HepG2 (cell line): Measurements from ENCODE around the gene JAG1. TPM values are rescaled to one million over a fixed set of nuclear protein-coding genes. Genes with fewer than 3 reads are reported as not detected.

Source experiments
- BRCA1 ChIP-seq: sonication (generic); formaldehyde crosslinking; IDR thresholded peaks from 2 replicates; pipeline ENCODE4 v1.4.0; 2020; ENCODE audit warnings: missing genetic modification reagents
- CBX1 ChIP-seq: IDR thresholded peaks from one replicate; pipeline ENCODE4 v1.6.1; 2016; ENCODE audit warnings: antibody characterized with exemption, low read depth
- ISL2 ChIP-seq: sonication (generic); formaldehyde crosslinking; IDR thresholded peaks from 2 replicates; pipeline ENCODE4 v1.5.0; 2020; ENCODE audit warnings: missing genetic modification reagents
- NBN ChIP-seq: fragments of 450-650 bp; conservative IDR thresholded peaks from 2 replicates; pipeline ENCODE4 v1.6.1; 2017
- RFX3 ChIP-seq: IDR thresholded peaks from 2 replicates; pipeline ENCODE4 v1.6.1; 2016; ENCODE audit warnings: missing biosample characterization, missing genetic modification reagents
- SATB2 ChIP-seq: sonication (generic); formaldehyde crosslinking; IDR thresholded peaks from 2 replicates; pipeline ENCODE4 v1.5.0; 2020; ENCODE audit warnings: missing genetic modification reagents
- SMARCC2 ChIP-seq: fragments of 450-650 bp; IDR thresholded peaks from 2 replicates; pipeline ENCODE4 v1.6.1; 2017; ENCODE audit warnings: antibody characterized with exemption, mild to moderate bottlenecking
- ZFP41 ChIP-seq: sonication (generic); formaldehyde crosslinking; IDR thresholded peaks from 2 replicates; pipeline ENCODE4 v1.4.0; 2020; ENCODE audit warnings: mild to moderate bottlenecking, missing genetic modification reagents, borderline replicate concordance
- ZIK1 ChIP-seq: sonication (generic); formaldehyde crosslinking; IDR thresholded peaks from 2 replicates; pipeline ENCODE4 v1.5.0; 2020; ENCODE audit warnings: mild to moderate bottlenecking, low read depth, missing genetic modification reagents, borderline replicate concordance
- ZKSCAN1 ChIP-seq: fragments of 150-350 bp; IDR thresholded peaks from 2 replicates; pipeline ENCODE4 v1.6.1; 2014; ENCODE audit warnings: low read length
- ZNF101 ChIP-seq: sonication (generic); formaldehyde crosslinking; IDR thresholded peaks from 2 replicates; pipeline ENCODE4 v1.4.0; 2020; ENCODE audit warnings: mild to moderate bottlenecking, low read depth, missing genetic modification reagents, borderline replicate concordance
- ZNF264 ChIP-seq: sonication (generic); formaldehyde crosslinking; IDR thresholded peaks from 2 replicates; pipeline ENCODE4 v1.4.0; 2020; ENCODE audit warnings: missing genetic modification reagents
- ZNF33B ChIP-seq: sonication (generic); formaldehyde crosslinking; IDR thresholded peaks from 2 replicates; pipeline ENCODE4 v1.5.1; 2020; ENCODE audit warnings: mild to moderate bottlenecking, missing genetic modification reagents
- ZNF569 ChIP-seq: sonication (generic); formaldehyde crosslinking; IDR thresholded peaks from 2 replicates; pipeline ENCODE4 v1.5.0; 2020; ENCODE audit warnings: mild to moderate bottlenecking, missing genetic modification reagents, moderate library complexity, borderline replicate concordance
- ZNF780A ChIP-seq: sonication (generic); formaldehyde crosslinking; IDR thresholded peaks from 2 replicates; pipeline ENCODE4 v1.8.0; 2022; ENCODE audit warnings: mild to moderate bottlenecking, missing genetic modification reagents, moderate library complexity
- polyA plus RNA-seq, 8 experiments: library from polyadenylated mRNA; depleted of rRNA in 3 of 8; stranded (reverse) in 7 of 8; unstranded in 1 of 8; fragments of >200 nt; fragmentation: Illumina TruSeq in 4 of 8; extraction: Trizol in 4 of 8; gene quantifications; 2 replicates each; pipeline versions ENCODE4 v1.2.1 to v1.2.3, GENCODE V29; 2011 to 2016; ENCODE audit warnings: low read depth in 4 of 8, missing spikeins in 1 of 8, mixed read lengths in 1 of 8; ENCODE audit not compliant: insufficient read depth in 1 of 8
- total RNA-seq, 5 experiments: library from RNA; depleted of rRNA; stranded (reverse); fragments of >200 nt; fragmentation: Illumina TruSeq; extraction: Trizol; gene quantifications; 2 replicates each; pipeline ENCODE4 v1.2.3, GENCODE V29; 2016; ENCODE audit warnings: low read depth in 1 of 5
- TF ChIP-seq, protein P1 (sequence below): sonication (generic); formaldehyde crosslinking; IDR thresholded peaks from 2 replicates; pipeline ENCODE4 v1.4.0; 2020; ENCODE audit warnings: missing genetic modification reagents
- TF ChIP-seq, protein P2 (sequence below): IDR thresholded peaks from 2 replicates; pipeline ENCODE4 v1.6.1; 2018; ENCODE audit warnings: missing genetic modification reagents
- TF ChIP-seq, protein P3 (sequence below): sonication (generic); formaldehyde crosslinking; IDR thresholded peaks from 2 replicates; pipeline ENCODE4 v1.4.0; 2020; ENCODE audit warnings: missing genetic modification reagents, borderline replicate concordance
- TF ChIP-seq, protein P4 (sequence below): fragments of 450-650 bp; IDR thresholded peaks from 2 replicates; pipeline ENCODE4 v1.6.1; 2017
- TF ChIP-seq, protein P5 (sequence below): sonication (generic); formaldehyde crosslinking; IDR thresholded peaks from 2 replicates; pipeline ENCODE4 v1.5.0; 2020; ENCODE audit warnings: mild to moderate bottlenecking, low read depth, missing genetic modification reagents, borderline replicate concordance

Gene JAG1
- total and polyA plus RNA-seq, 2 of the 13 experiments (the other 11 are each of a cell fraction or from before 2014, with no cell fraction given) = 47.1 to 56.3 TPM

DNA sequence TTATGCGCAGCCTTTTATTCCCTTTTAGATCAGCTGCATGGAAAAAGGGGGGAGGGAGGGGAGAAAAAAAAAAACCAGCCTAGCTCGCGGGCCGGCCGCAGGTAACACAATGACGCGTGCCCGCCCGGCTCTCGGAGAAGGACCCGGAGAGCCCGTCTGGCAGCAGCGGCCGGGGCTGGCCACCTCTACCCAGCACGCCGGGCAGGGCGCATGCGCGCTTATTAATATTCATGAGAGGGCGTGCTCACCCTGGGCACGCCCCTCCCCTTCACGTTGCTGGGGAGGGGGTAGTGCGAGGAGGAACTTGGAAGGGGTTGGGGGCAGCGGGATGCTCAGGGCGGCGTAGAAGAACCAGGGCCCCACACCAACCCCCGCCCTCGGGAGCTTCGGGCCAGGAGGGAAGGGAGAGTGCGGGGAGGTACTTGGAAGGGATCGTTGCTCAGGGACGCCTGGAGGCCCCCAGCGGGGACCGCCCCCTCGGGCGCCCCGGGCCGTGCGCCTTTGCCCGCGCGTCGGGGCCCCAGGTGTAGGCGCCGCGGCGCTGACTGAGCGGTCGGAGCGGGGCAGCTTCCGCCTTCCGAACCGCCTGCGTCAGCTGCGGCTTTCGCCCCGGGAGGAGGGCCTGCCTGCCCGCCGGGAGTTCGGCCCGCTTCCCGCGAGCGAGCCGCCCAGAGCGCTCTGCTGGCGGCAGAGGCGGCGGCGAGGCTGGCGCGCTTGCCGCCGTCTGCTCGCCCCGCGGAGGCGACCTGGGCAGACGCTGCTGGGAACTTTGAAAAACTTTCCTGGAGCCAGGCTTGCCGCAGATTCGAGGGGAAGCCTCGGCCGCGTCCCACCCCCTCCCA is at the start of gene JAG1 (continued):
- TF ChIP-seq, protein P1, sequence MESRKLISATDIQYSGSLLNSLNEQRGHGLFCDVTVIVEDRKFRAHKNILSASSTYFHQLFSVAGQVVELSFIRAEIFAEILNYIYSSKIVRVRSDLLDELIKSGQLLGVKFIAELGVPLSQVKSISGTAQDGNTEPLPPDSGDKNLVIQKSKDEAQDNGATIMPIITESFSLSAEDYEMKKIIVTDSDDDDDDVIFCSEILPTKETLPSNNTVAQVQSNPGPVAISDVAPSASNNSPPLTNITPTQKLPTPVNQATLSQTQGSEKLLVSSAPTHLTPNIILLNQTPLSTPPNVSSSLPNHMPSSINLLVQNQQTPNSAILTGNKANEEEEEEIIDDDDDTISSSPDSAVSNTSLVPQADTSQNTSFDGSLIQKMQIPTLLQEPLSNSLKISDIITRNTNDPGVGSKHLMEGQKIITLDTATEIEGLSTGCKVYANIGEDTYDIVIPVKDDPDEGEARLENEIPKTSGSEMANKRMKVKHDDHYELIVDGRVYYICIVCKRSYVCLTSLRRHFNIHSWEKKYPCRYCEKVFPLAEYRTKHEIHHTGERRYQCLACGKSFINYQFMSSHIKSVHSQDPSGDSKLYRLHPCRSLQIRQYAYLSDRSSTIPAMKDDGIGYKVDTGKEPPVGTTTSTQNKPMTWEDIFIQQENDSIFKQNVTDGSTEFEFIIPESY (CRISPR knock-in tag) = no peak; the same call in 1 of the 2 replicates
- TF ChIP-seq ZIK1 = no peak
- TF ChIP-seq ZNF780A (CRISPR knock-in tag) = no peak; the same call in 1 of the 2 replicates
- no peak for TF ChIP-seq RFX3
- TF ChIP-seq ZNF569 (CRISPR knock-in tag) = no peak
- TF ChIP-seq, protein P2, sequence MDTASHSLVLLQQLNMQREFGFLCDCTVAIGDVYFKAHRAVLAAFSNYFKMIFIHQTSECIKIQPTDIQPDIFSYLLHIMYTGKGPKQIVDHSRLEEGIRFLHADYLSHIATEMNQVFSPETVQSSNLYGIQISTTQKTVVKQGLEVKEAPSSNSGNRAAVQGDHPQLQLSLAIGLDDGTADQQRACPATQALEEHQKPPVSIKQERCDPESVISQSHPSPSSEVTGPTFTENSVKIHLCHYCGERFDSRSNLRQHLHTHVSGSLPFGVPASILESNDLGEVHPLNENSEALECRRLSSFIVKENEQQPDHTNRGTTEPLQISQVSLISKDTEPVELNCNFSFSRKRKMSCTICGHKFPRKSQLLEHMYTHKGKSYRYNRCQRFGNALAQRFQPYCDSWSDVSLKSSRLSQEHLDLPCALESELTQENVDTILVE (CRISPR knock-in tag) = peak; percentile 68
- TF ChIP-seq SATB2 (CRISPR knock-in tag) = no peak
- no peak for TF ChIP-seq ZNF101
- TF ChIP-seq ZNF264 (CRISPR knock-in tag) = peak; percentile 78; the same call in 1 of the 2 replicates
- TF ChIP-seq ZNF33B (CRISPR knock-in tag) = no peak
- peak; percentile 37; the same call in 1 of the 2 replicates for TF ChIP-seq ZFP41 (CRISPR knock-in tag)
- TF ChIP-seq, protein P3, sequence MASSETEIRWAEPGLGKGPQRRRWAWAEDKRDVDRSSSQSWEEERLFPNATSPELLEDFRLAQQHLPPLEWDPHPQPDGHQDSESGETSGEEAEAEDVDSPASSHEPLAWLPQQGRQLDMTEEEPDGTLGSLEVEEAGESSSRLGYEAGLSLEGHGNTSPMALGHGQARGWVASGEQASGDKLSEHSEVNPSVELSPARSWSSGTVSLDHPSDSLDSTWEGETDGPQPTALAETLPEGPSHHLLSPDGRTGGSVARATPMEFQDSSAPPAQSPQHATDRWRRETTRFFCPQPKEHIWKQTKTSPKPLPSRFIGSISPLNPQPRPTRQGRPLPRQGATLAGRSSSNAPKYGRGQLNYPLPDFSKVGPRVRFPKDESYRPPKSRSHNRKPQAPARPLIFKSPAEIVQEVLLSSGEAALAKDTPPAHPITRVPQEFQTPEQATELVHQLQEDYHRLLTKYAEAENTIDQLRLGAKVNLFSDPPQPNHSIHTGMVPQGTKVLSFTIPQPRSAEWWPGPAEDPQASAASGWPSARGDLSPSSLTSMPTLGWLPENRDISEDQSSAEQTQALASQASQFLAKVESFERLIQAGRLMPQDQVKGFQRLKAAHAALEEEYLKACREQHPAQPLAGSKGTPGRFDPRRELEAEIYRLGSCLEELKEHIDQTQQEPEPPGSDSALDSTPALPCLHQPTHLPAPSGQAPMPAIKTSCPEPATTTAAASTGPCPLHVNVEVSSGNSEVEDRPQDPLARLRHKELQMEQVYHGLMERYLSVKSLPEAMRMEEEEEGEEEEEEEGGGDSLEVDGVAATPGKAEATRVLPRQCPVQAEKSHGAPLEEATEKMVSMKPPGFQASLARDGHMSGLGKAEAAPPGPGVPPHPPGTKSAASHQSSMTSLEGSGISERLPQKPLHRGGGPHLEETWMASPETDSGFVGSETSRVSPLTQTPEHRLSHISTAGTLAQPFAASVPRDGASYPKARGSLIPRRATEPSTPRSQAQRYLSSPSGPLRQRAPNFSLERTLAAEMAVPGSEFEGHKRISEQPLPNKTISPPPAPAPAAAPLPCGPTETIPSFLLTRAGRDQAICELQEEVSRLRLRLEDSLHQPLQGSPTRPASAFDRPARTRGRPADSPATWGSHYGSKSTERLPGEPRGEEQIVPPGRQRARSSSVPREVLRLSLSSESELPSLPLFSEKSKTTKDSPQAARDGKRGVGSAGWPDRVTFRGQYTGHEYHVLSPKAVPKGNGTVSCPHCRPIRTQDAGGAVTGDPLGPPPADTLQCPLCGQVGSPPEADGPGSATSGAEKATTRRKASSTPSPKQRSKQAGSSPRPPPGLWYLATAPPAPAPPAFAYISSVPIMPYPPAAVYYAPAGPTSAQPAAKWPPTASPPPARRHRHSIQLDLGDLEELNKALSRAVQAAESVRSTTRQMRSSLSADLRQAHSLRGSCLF (CRISPR knock-in tag) = peak; percentile 72; the same call in 1 of the 2 replicates
- TF ChIP-seq CBX1 = peak; percentile 28
- peak; percentile 87 for TF ChIP-seq BRCA1
- TF ChIP-seq, protein P4, sequence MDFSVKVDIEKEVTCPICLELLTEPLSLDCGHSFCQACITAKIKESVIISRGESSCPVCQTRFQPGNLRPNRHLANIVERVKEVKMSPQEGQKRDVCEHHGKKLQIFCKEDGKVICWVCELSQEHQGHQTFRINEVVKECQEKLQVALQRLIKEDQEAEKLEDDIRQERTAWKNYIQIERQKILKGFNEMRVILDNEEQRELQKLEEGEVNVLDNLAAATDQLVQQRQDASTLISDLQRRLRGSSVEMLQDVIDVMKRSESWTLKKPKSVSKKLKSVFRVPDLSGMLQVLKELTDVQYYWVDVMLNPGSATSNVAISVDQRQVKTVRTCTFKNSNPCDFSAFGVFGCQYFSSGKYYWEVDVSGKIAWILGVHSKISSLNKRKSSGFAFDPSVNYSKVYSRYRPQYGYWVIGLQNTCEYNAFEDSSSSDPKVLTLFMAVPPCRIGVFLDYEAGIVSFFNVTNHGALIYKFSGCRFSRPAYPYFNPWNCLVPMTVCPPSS = no peak
- TF ChIP-seq ZKSCAN1 = 0 out of 2 replicates have a peak, but pooled peaks have one; percentile 9
- TF ChIP-seq ISL2 (CRISPR knock-in tag) = peak; percentile 78; the same call in 1 of the 2 replicates
- TF ChIP-seq SMARCC2 = no peak
- no peak for TF ChIP-seq NBN
- TF ChIP-seq, protein P5, sequence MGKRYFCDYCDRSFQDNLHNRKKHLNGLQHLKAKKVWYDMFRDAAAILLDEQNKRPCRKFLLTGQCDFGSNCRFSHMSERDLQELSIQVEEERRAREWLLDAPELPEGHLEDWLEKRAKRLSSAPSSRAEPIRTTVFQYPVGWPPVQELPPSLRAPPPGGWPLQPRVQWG (CRISPR knock-in tag) = no peak
